HL-60 (cell line): ENCODE measurements around the gene BCL7B.

ENCODE experiments used
- CTCF ChIP-seq: IDR thresholded peaks from one replicate; pipeline ENCODE4 v1.5.1; 2011; ENCODE audit warnings: low read length, control low read depth, inconsistent platforms; ENCODE audit not compliant: insufficient read depth
- GABPA ChIP-seq: IDR thresholded peaks from 2 replicates; pipeline ENCODE4 v1.6.1; 2012; ENCODE audit warnings: low read depth
- POLR2AphosphoS5 ChIP-seq: IDR thresholded peaks from 2 replicates; pipeline ENCODE4 v1.6.1; 2012; ENCODE audit warnings: low read depth

GRCh38 chr7:73556208-73557107 is 1.0 kb downstream of the BCL7B start:
- TF ChIP-seq GABPA, result no peak
- TF ChIP-seq CTCF, result no peak
- no peak for TF ChIP-seq POLR2AphosphoS5
